ENCODE results near the gene KIF22. TPM values are rescaled to one million over a fixed set of nuclear protein-coding genes. Genes with fewer than 3 reads are reported as not detected.

Gene KIF22
- total RNA-seq, 2 donors from 2014 or later, result 10.1 to 17.1 TPM

- Histone ChIP-seq H3K4me3 (peak within 1 kb of the TSS; percentile 69 to 78), H3K4me1 (peaks cover 0 to 56% of the 10 kb centered on the region in 2 donors), H3K9me3 (no peaks in the 10 kb centered on the region), H3K36me3 (peaks cover 14% of the 10 kb centered on the region), H3K27me3 (no peaks in the 10 kb centered on the region), H3K27ac (peak within 1 kb of the TSS; percentile 98 to 100)
- DNase-seq (ENCODE audit: low spot score), result no peak
- no peak for TF ChIP-seq CTCF (IDR thresholded peaks at IDR 0.05)
Measured at GRCh38 chr16:29806099-29806579, 15.6 kb downstream of the KIF22 start, which contains the start of gene MAZ. Gene MAZ, plus strand, starts transcription at chr16:29806529. Its CDS starts 173 bp downstream, at chr16:29806702.

- peaks cover 14% of the 10 kb centered on the region for H3K36me3 ChIP-seq
- DNase-seq (ENCODE audit: low spot score), result no peak
- H3K4me1 ChIP-seq, result peaks cover 0 to 60% of the 10 kb centered on the region in 2 donors
- H3K9me3 ChIP-seq, result no peaks in the 10 kb centered on the region
- peak overlapping the region; percentile 94 to 96 for H3K27ac ChIP-seq
- H3K27me3 ChIP-seq, result no peaks in the 10 kb centered on the region
- no peak for TF ChIP-seq CTCF (IDR thresholded peaks at IDR 0.05)
- H3K4me3 ChIP-seq, result peak overlapping the region; percentile 57 to 69
Measured at GRCh38 chr16:29806641-29807425, 16.3 kb downstream of the KIF22 start.

- Histone ChIP-seq H3K27ac (peak overlapping the region; percentile 94 to 96), H3K4me1 (peaks cover 0 to 68% of the 10 kb centered on the region in 2 donors), H3K9me3 (no peaks in the 10 kb centered on the region), H3K4me3 (peak overlapping the region; percentile 57 to 69), H3K36me3 (peaks cover 14% of the 10 kb centered on the region), H3K27me3 (no peaks in the 10 kb centered on the region)
- TF ChIP-seq CTCF (IDR thresholded peaks at IDR 0.05), result peak in 1 of 2 donors; percentile 62
- peak; percentile 91 for DNase-seq (ENCODE audit: low spot score)
Measured at GRCh38 chr16:29807426-29808218, 17.1 kb downstream of the KIF22 start.

GRCh38 chr16:29808219-29808900, 17.8 kb downstream of the KIF22 start:
- no peak for TF ChIP-seq CTCF (IDR thresholded peaks at IDR 0.05)
- Histone ChIP-seq H3K9me3 (no peaks in the 10 kb centered on the region), H3K36me3 (peaks cover 14% of the 10 kb centered on the region), H3K27me3 (no peaks in the 10 kb centered on the region), H3K4me3 (peak overlapping the region; percentile 57 to 69), H3K27ac (peak overlapping the region; percentile 94 to 96), H3K4me1 (peaks cover 0 to 76% of the 10 kb centered on the region in 2 donors)
- DNase-seq (ENCODE audit: low spot score), result no peak

- no peaks in the 10 kb centered on the region for H3K27me3 ChIP-seq
- peaks cover 14% of the 10 kb centered on the region for H3K36me3 ChIP-seq
- H3K9me3 ChIP-seq, result no peaks in the 10 kb centered on the region
- no peak for DNase-seq (ENCODE audit: low spot score)
- H3K4me3 ChIP-seq, result peak overlapping the region in 1 of 2 donors; percentile 57
- peaks cover 0 to 75% of the 10 kb centered on the region in 2 donors for H3K4me1 ChIP-seq
- H3K27ac ChIP-seq, result peak overlapping the region; percentile 94 to 96
- TF ChIP-seq CTCF (IDR thresholded peaks at IDR 0.05), result no peak
Measured at GRCh38 chr16:29809031-29809747, 18.6 kb downstream of the KIF22 start.

Measured in right atrium auricular region (tissue), 2 donors.